HEK293 (cell line): Measurements from ENCODE around the gene RABAC1.

Source experiments
- GLI4 ChIP-seq: fragments of 450-650 bp; formaldehyde crosslinking; IDR thresholded peaks from 2 replicates; pipeline ENCODE4 v1.5.1; 2016; ENCODE audit warnings: missing biosample characterization, missing genetic modification characterization
- HOXA7 ChIP-seq: sonication (generic); formaldehyde crosslinking; IDR thresholded peaks from 2 replicates; pipeline ENCODE4 v1.8.1; 2022; ENCODE audit warnings: missing genetic modification reagents, borderline replicate concordance
- OVOL3 ChIP-seq: fragments of 450-650 bp; formaldehyde crosslinking; IDR thresholded peaks from 2 replicates; pipeline ENCODE4 v1.5.1; 2016; ENCODE audit warnings: missing biosample characterization, missing genetic modification characterization
- PRDM1 ChIP-seq: fragments of 450-650 bp; formaldehyde crosslinking; IDR thresholded peaks from 2 replicates; pipeline ENCODE4; 2016; ENCODE audit warnings: missing biosample characterization, missing genetic modification characterization
- ZBTB48 ChIP-seq: fragments of 450-650 bp; formaldehyde crosslinking; IDR thresholded peaks from 2 replicates; pipeline ENCODE4 v1.5.1; 2016; ENCODE audit warnings: missing biosample characterization, missing genetic modification characterization
- ZNF138 ChIP-seq: fragments of 450-650 bp; formaldehyde crosslinking; IDR thresholded peaks from 2 replicates; pipeline ENCODE4 v1.5.1; 2016; ENCODE audit warnings: missing biosample characterization, missing genetic modification characterization, borderline replicate concordance
- ZNF155 ChIP-seq: fragments of 450-650 bp; formaldehyde crosslinking; IDR thresholded peaks from 2 replicates; pipeline ENCODE4 v1.5.1; 2016; ENCODE audit warnings: missing biosample characterization, missing genetic modification characterization
- ZNF16 ChIP-seq: fragments of 450-650 bp; formaldehyde crosslinking; IDR thresholded peaks from 2 replicates; pipeline ENCODE4 v1.5.1; 2016; ENCODE audit warnings: low read depth, missing biosample characterization, missing genetic modification characterization
- ZNF239 ChIP-seq: fragments of 450-650 bp; formaldehyde crosslinking; IDR thresholded peaks from 2 replicates; pipeline ENCODE4 v1.5.1; 2016; ENCODE audit warnings: missing biosample characterization, missing genetic modification characterization
- ZNF248 ChIP-seq: fragments of 450-650 bp; formaldehyde crosslinking; IDR thresholded peaks from 2 replicates; pipeline ENCODE4 v1.5.1; 2017; ENCODE audit warnings: missing biosample characterization, missing genetic modification characterization
- ZNF366 ChIP-seq: fragments of 450-650 bp; formaldehyde crosslinking; conservative IDR thresholded peaks from 2 replicates; pipeline ENCODE4 v1.5.1; 2016; ENCODE audit warnings: missing biosample characterization, missing genetic modification characterization
- ZNF426 ChIP-seq: fragments of 450-650 bp; formaldehyde crosslinking; IDR thresholded peaks from 2 replicates; pipeline ENCODE4 v1.5.1; 2017; ENCODE audit warnings: missing biosample characterization, missing genetic modification characterization, mild to moderate bottlenecking, inconsistent platforms, moderate library complexity
- ZNF48 ChIP-seq: fragments of 450-650 bp; formaldehyde crosslinking; IDR thresholded peaks from 2 replicates; pipeline ENCODE4 v1.5.1; 2016; ENCODE audit warnings: missing biosample characterization, missing genetic modification characterization
- ZNF521 ChIP-seq: fragments of 450-650 bp; formaldehyde crosslinking; IDR thresholded peaks from 2 replicates; pipeline ENCODE4 v1.5.1; 2017; ENCODE audit warnings: missing biosample characterization, mild to moderate bottlenecking, missing genetic modification characterization
- ZNF529 ChIP-seq: fragments of 450-650 bp; formaldehyde crosslinking; IDR thresholded peaks from 2 replicates; pipeline ENCODE4 v1.5.1; 2017; ENCODE audit warnings: missing genetic modification characterization, missing biosample characterization; ENCODE audit not compliant: insufficient replicate concordance
- ZNF621 ChIP-seq: fragments of 450-650 bp; formaldehyde crosslinking; IDR thresholded peaks from 2 replicates; pipeline ENCODE4 v1.5.1; 2017; ENCODE audit warnings: missing biosample characterization, missing genetic modification characterization
- ZNF677 ChIP-seq: fragments of 450-650 bp; IDR thresholded peaks from 2 replicates; pipeline ENCODE4 v1.5.0; 2018; ENCODE audit warnings: missing biosample characterization, mild to moderate bottlenecking, missing genetic modification characterization, moderate library complexity
- ZNF701 ChIP-seq: fragments of 450-650 bp; formaldehyde crosslinking; IDR thresholded peaks from 2 replicates; pipeline ENCODE4 v1.5.1; 2016; ENCODE audit warnings: missing biosample characterization, missing genetic modification characterization
- ZNF707 ChIP-seq: fragments of 450-650 bp; formaldehyde crosslinking; IDR thresholded peaks from 2 replicates; pipeline ENCODE4 v1.5.1; 2016; ENCODE audit warnings: missing biosample characterization, missing genetic modification characterization
- ZNF776 ChIP-seq: fragments of 450-650 bp; formaldehyde crosslinking; IDR thresholded peaks from 2 replicates; pipeline ENCODE4 v1.5.0; 2017; ENCODE audit warnings: missing biosample characterization, missing genetic modification characterization, borderline replicate concordance
- ZSCAN16 ChIP-seq: fragments of 450-650 bp; formaldehyde crosslinking; IDR thresholded peaks from 2 replicates; pipeline ENCODE4 v1.5.1; 2016; ENCODE audit warnings: missing biosample characterization, missing genetic modification characterization
- TF ChIP-seq, protein P1 (sequence below): fragments of 450-650 bp; formaldehyde crosslinking; IDR thresholded peaks from 2 replicates; pipeline ENCODE4 v1.5.1; 2016; ENCODE audit warnings: missing biosample characterization, missing genetic modification characterization
- TF ChIP-seq, protein P2 (sequence below): fragments of 450-650 bp; formaldehyde crosslinking; IDR thresholded peaks from 2 replicates; pipeline ENCODE4 v1.5.1; 2016; ENCODE audit warnings: missing biosample characterization, missing genetic modification characterization
- TF ChIP-seq, protein P3 (sequence below): fragments of 450-650 bp; formaldehyde crosslinking; IDR thresholded peaks from 2 replicates; pipeline ENCODE4 v1.5.1; 2016; ENCODE audit warnings: missing biosample characterization, missing genetic modification characterization, low read depth
- TF ChIP-seq, protein P4 (sequence below): fragments of 450-650 bp; formaldehyde crosslinking; IDR thresholded peaks from 2 replicates; pipeline ENCODE4 v1.5.1; 2017; ENCODE audit warnings: missing biosample characterization, missing genetic modification characterization
- TF ChIP-seq, protein P5 (sequence below): fragments of 450-650 bp; formaldehyde crosslinking; IDR thresholded peaks from 2 replicates; pipeline ENCODE4; 2016; ENCODE audit warnings: missing biosample characterization, missing genetic modification characterization
- TF ChIP-seq, protein P6 (sequence below): fragments of 450-650 bp; formaldehyde crosslinking; IDR thresholded peaks from 2 replicates; pipeline ENCODE4 v1.5.1; 2016; ENCODE audit warnings: missing biosample characterization, missing genetic modification characterization
- TF ChIP-seq, protein P7 (sequence below): fragments of 450-650 bp; formaldehyde crosslinking; IDR thresholded peaks from 2 replicates; pipeline ENCODE4 v1.5.1; 2016; ENCODE audit warnings: missing biosample characterization, missing genetic modification characterization

RABAC1 gene

DNA sequence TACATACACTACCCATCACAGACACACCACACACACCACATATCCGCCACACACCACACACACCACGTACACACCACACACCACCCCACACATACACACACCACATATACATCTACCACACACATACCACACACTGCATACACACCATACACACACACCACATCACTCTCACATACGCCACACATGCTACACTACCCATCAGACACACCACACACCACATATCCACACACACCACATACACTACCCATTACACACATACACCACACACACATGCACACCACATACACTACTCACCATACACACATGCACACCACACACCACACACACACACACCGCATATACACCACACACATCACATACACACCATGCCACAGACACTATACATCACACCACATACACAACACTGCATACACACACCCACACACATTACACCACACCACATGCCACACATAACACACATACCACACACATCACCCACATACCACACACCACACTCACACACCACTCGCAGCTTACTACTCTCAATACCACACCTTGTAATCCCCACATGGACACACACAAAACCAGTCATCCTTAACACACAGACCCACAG lies 40.4 kb downstream of the RABAC1 start (continued):
- TF ChIP-seq ZNF426 (tag by site-specific recombination) (no peak), GLI4 (tag by site-specific recombination) (no peak), ZSCAN16 (no peak), ZNF776 (tag by site-specific recombination) (0 out of 2 replicates have a peak, but pooled peaks have one; percentile 25), ZNF48 (tag by site-specific recombination) (no peak), ZNF248 (tag by site-specific recombination) (0 out of 2 replicates have a peak, but pooled peaks have one; percentile 11), ZNF677 (no peak), ZNF155 (0 out of 2 replicates have a peak, but pooled peaks have one; percentile 11), ZNF521 (tag by site-specific recombination) (0 out of 2 replicates have a peak, but pooled peaks have one; percentile 15), ZNF701 (tag by site-specific recombination) (no peak), ZNF529 (tag by site-specific recombination) (no peak), ZNF621 (tag by site-specific recombination) (no peak), OVOL3 (tag by site-specific recombination) (no peak), ZBTB48 (tag by site-specific recombination) (no peak; the same call in 1 of the 2 replicates), ZNF366 (tag by site-specific recombination) (no peak), PRDM1 (no peak), ZNF138 (no peak), ZNF707 (tag by site-specific recombination) (0 out of 2 replicates have a peak, but pooled peaks have one; percentile 34), ZNF239 (0 out of 2 replicates have a peak, but pooled peaks have one; percentile 45), HOXA7 (CRISPR knock-in tag) (no peak), ZNF16 (no peak)
- TF ChIP-seq, protein P1, sequence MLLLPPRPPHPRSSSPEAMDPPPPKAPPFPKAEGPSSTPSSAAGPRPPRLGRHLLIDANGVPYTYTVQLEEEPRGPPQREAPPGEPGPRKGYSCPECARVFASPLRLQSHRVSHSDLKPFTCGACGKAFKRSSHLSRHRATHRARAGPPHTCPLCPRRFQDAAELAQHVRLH (tag by site-specific recombination): no peak
- TF ChIP-seq, protein P2, sequence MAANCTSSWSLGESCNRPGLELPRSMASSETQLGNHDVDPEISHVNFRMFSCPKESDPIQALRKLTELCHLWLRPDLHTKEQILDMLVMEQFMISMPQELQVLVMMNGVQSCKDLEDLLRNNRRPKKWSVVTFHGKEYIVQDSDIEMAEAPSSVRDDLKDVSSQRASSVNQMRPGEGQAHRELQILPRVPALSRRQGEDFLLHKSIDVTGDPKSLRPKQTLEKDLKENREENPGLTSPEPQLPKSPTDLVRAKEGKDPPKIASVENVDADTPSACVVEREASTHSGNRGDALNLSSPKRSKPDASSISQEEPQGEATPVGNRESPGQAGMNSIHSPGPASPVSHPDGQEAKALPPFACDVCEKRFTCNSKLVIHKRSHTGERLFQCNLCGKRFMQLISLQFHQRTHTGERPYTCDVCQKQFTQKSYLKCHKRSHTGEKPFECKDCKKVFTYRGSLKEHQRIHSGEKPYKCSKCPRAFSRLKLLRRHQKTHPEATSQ (tag by site-specific recombination): no peak; the same call in 1 of the 2 replicates
- TF ChIP-seq, protein P3, sequence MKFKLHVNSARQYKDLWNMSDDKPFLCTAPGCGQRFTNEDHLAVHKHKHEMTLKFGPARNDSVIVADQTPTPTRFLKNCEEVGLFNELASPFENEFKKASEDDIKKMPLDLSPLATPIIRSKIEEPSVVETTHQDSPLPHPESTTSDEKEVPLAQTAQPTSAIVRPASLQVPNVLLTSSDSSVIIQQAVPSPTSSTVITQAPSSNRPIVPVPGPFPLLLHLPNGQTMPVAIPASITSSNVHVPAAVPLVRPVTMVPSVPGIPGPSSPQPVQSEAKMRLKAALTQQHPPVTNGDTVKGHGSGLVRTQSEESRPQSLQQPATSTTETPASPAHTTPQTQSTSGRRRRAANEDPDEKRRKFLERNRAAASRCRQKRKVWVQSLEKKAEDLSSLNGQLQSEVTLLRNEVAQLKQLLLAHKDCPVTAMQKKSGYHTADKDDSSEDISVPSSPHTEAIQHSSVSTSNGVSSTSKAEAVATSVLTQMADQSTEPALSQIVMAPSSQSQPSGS (tag by site-specific recombination): no peak
- TF ChIP-seq, protein P4, sequence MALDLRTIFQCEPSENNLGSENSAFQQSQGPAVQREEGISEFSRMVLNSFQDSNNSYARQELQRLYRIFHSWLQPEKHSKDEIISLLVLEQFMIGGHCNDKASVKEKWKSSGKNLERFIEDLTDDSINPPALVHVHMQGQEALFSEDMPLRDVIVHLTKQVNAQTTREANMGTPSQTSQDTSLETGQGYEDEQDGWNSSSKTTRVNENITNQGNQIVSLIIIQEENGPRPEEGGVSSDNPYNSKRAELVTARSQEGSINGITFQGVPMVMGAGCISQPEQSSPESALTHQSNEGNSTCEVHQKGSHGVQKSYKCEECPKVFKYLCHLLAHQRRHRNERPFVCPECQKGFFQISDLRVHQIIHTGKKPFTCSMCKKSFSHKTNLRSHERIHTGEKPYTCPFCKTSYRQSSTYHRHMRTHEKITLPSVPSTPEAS (tag by site-specific recombination): no peak; the same call in none of the 2 replicates
- TF ChIP-seq, protein P5, sequence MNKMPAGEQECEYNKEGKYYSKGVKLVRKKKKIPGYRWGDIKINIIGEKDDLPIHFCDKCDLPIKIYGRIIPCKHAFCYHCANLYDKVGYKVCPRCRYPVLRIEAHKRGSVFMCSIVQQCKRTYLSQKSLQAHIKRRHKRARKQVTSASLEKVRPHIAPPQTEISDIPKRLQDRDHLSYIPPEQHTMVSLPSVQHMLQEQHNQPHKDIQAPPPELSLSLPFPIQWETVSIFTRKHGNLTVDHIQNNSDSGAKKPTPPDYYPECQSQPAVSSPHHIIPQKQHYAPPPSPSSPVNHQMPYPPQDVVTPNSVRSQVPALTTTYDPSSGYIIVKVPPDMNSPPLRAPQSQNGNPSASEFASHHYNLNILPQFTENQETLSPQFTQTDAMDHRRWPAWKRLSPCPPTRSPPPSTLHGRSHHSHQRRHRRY (tag by site-specific recombination): no peak
- TF ChIP-seq, protein P6, sequence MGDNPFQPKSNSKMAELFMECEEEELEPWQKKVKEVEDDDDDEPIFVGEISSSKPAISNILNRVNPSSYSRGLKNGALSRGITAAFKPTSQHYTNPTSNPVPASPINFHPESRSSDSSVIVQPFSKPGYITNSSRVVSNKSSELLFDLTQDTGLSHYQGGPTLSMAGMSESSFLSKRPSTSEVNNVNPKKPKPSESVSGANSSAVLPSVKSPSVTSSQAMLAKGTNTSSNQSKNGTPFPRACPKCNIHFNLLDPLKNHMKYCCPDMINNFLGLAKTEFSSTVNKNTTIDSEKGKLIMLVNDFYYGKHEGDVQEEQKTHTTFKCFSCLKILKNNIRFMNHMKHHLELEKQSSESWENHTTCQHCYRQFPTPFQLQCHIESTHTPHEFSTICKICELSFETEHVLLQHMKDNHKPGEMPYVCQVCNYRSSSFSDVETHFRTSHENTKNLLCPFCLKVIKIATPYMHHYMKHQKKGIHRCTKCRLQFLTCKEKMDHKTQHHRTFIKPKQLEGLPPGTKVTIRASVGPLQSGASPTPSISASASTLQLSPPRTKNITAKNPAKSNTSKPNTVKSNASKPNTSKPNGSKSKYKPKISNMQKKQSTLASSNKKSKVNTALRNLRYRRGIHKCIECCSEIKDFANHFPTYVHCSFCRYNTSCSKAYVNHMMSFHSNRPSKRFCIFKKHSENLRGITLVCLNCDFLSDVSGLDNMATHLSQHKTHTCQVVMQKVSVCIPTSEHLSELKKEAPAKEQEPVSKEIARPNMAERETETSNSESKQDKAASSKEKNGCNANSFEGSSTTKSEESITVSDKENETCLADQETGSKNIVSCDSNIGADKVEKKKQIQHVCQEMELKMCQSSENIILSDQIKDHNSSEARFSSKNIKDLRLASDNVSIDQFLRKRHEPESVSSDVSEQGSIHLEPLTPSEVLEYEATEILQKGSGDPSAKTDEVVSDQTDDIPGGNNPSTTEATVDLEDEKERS: no peak
- TF ChIP-seq, protein P7, sequence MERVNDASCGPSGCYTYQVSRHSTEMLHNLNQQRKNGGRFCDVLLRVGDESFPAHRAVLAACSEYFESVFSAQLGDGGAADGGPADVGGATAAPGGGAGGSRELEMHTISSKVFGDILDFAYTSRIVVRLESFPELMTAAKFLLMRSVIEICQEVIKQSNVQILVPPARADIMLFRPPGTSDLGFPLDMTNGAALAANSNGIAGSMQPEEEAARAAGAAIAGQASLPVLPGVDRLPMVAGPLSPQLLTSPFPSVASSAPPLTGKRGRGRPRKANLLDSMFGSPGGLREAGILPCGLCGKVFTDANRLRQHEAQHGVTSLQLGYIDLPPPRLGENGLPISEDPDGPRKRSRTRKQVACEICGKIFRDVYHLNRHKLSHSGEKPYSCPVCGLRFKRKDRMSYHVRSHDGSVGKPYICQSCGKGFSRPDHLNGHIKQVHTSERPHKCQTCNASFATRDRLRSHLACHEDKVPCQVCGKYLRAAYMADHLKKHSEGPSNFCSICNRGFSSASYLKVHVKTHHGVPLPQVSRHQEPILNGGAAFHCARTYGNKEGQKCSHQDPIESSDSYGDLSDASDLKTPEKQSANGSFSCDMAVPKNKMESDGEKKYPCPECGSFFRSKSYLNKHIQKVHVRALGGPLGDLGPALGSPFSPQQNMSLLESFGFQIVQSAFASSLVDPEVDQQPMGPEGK (tag by site-specific recombination): no peak
